ENCODE measurements around the gene CDK11A. TPM values are rescaled to one million over a fixed set of nuclear protein-coding genes. Genes with fewer than 3 reads are reported as not detected.
"Not testable (repeated sequence)": the region's sequence is repeated elsewhere in the genome, so short reads cannot be mapped to it uniquely, and the experiment has no call there.

CDK11A gene
- polyA plus RNA-seq, 1 of the 3 experiments (the other 2 are of a cell fraction): 24.0 TPM

DNA sequence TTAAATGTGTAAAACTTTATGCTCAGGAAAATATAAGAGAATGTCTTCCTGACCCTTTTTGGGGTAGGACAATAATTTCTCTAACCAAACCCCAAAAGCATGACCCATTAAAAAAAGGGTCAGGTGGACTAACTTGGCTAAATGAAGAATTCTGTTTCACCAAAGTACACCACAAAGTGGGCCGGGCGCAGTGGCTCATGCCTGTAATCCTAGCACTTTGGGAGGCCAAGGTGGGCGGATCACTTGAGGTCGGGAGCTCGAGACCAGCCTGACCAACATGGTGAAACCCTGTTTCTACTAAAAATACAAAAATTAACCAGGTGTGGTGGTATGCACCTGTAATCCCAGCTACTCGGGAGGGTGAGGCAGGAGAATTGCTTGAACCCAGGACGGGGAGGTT, 34.6 kb downstream of the CDK11A start:
- H4K20me1 ChIP-seq (ENCODE audit: insufficient read depth): peaks cover 13% of the 10 kb centered on the region; the same call in 1 of the 2 replicates
- H3K4me3 ChIP-seq (ENCODE audit: low read depth in 2 of 2, low read length in 1 of 2); H3F3A ChIP-seq (replicated peaks; ENCODE audit: insufficient read depth); H3K9ac ChIP-seq; H3K27ac ChIP-seq (ENCODE audit: low read depth in 2 of 2, low read length in 1 of 2); H3K4me2 ChIP-seq; H3K36me3 ChIP-seq (replicated peaks in 1 of 2; ENCODE audit: control insufficient read depth in 1 of 2, insufficient read depth in 2 of 2, low read length in 1 of 2); H2AFZ ChIP-seq (ENCODE audit: low read depth); H3K9me3 ChIP-seq; H3K9me2 ChIP-seq; H3K27me3 ChIP-seq (ENCODE audit: insufficient read depth); DNase-seq; CTCF ChIA-PET; H3K4me1 ChIP-seq (ENCODE audit: control insufficient read depth in 1 of 2, insufficient read depth in 2 of 2, low read depth in 1 of 2, low read length in 1 of 2); POLR2A ChIA-PET: not testable (repeated sequence)
- 95% methylated on average over 6 of the region's 7 CpGs for WGBS (ENCODE audit: low lambda C conversion rate)
- peaks cover 48% of the 10 kb centered on the region for H3K79me2 ChIP-seq (ENCODE audit: insufficient read depth)

DNA sequence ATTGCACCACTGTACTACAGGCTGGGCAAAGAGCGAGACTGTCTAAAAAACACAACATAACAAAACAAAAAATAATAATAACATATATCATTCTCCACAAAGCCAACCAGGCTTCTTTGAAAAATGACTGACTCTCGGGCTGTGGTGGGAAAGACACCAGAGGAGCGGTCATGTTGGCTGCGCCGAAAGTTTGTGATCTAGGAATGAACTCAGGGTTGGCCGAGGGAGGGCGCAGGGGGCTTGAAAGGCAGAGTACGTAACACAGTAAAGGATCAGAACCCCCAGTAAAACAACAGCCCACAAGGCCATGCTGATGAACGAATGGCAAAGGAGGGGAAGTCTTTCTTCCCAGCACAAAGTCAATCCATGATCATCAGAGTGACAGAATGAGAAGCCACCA, 36.3 kb downstream of the CDK11A start:
- Histone ChIP-seq H3K9ac (no peak overlapping the region), H3K79me2 (ENCODE audit: insufficient read depth) (peaks cover 64% of the 10 kb centered on the region), H4K20me1 (ENCODE audit: insufficient read depth) (peaks cover 13% of the 10 kb centered on the region; the same call in 1 of the 2 replicates), H3K4me2 (no peak overlapping the region), H3K36me3 (replicated peaks in 1 of 2; ENCODE audit: control insufficient read depth in 1 of 2, insufficient read depth in 2 of 2, low read length in 1 of 2) (no peaks in the 10 kb centered on the region), H3K27me3 (ENCODE audit: insufficient read depth) (no peaks in the 10 kb centered on the region), H3K27ac (ENCODE audit: low read depth in 2 of 2, low read length in 1 of 2) (no peak overlapping the region), H3K4me3 (ENCODE audit: low read depth in 2 of 2, low read length in 1 of 2) (no peak overlapping the region), H2AFZ (ENCODE audit: low read depth) (no peak overlapping the region), H3K9me3 (no peaks in the 10 kb centered on the region), H3F3A (replicated peaks; ENCODE audit: insufficient read depth) (peaks cover 10% of the 10 kb centered on the region), H3K4me1 (ENCODE audit: control insufficient read depth in 1 of 2, insufficient read depth in 2 of 2, low read depth in 1 of 2, low read length in 1 of 2) (0 out of 4 replicates have a peak, but pooled peaks cover 0 to 5% of the 10 kb centered on the region in 2 experiments), H3K9me2 (no peaks in the 10 kb centered on the region)
- CTCF ChIA-PET: no interaction called here
- WGBS (ENCODE audit: low lambda C conversion rate): 92% methylated on average over 9 of the region's 9 CpGs
- DNase-seq: peak; percentile 5
- TF ChIP-seq, protein P1, sequence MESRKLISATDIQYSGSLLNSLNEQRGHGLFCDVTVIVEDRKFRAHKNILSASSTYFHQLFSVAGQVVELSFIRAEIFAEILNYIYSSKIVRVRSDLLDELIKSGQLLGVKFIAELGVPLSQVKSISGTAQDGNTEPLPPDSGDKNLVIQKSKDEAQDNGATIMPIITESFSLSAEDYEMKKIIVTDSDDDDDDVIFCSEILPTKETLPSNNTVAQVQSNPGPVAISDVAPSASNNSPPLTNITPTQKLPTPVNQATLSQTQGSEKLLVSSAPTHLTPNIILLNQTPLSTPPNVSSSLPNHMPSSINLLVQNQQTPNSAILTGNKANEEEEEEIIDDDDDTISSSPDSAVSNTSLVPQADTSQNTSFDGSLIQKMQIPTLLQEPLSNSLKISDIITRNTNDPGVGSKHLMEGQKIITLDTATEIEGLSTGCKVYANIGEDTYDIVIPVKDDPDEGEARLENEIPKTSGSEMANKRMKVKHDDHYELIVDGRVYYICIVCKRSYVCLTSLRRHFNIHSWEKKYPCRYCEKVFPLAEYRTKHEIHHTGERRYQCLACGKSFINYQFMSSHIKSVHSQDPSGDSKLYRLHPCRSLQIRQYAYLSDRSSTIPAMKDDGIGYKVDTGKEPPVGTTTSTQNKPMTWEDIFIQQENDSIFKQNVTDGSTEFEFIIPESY (IDR thresholded peaks at IDR 0.05; ENCODE audit: borderline replicate concordance, low read depth): no peak
- TF ChIP-seq SMC3 (IDR thresholded peaks at IDR 0.05; ENCODE audit: low read depth, low read length) (no peak), NFIC (IDR thresholded peaks at IDR 0.05; ENCODE audit: borderline replicate concordance) (no peak), FOSL2 (IDR thresholded peaks at IDR 0.05; ENCODE audit: borderline replicate concordance, low read depth) (no peak), CHD2 (IDR thresholded peaks at IDR 0.05; ENCODE audit: low read length, partially characterized antibody) (no peak), EP300 (IDR thresholded peaks at IDR 0.05; ENCODE audit: borderline replicate concordance in 1 of 2, low read depth in 1 of 2, low read length in 1 of 2) (no peak), MXI1 (IDR thresholded peaks at IDR 0.05; ENCODE audit: low read depth, low read length) (no peak), EZH2phosphoT487 (IDR thresholded peaks at IDR 0.05; ENCODE audit: borderline replicate concordance, low read depth) (no peak), ELF1 (IDR thresholded peaks at IDR 0.05) (no peak), FOXM1 (IDR thresholded peaks at IDR 0.05; ENCODE audit: low read depth) (no peak), TEAD4 (IDR thresholded peaks at IDR 0.05; ENCODE audit: borderline replicate concordance, insufficient read depth) (no peak), TCF12 (IDR thresholded peaks at IDR 0.05) (no peak), RCOR1 (IDR thresholded peaks at IDR 0.05; ENCODE audit: low read length) (no peak), RFX5 (IDR thresholded peaks at IDR 0.05; ENCODE audit: low read length) (no peak), JUND (IDR thresholded peaks at IDR 0.05) (no peak)
- TF ChIP-seq, protein P2, sequence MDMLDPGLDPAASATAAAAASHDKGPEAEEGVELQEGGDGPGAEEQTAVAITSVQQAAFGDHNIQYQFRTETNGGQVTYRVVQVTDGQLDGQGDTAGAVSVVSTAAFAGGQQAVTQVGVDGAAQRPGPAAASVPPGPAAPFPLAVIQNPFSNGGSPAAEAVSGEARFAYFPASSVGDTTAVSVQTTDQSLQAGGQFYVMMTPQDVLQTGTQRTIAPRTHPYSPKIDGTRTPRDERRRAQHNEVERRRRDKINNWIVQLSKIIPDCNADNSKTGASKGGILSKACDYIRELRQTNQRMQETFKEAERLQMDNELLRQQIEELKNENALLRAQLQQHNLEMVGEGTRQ (IDR thresholded peaks at IDR 0.05; ENCODE audit: borderline replicate concordance, low read depth, low read length): no peak
- TF ChIP-seq, protein P3, sequence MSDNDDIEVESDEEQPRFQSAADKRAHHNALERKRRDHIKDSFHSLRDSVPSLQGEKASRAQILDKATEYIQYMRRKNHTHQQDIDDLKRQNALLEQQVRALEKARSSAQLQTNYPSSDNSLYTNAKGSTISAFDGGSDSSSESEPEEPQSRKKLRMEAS (IDR thresholded peaks at IDR 0.05; ENCODE audit: low read depth): no peak
- TF ChIP-seq, protein P4, sequence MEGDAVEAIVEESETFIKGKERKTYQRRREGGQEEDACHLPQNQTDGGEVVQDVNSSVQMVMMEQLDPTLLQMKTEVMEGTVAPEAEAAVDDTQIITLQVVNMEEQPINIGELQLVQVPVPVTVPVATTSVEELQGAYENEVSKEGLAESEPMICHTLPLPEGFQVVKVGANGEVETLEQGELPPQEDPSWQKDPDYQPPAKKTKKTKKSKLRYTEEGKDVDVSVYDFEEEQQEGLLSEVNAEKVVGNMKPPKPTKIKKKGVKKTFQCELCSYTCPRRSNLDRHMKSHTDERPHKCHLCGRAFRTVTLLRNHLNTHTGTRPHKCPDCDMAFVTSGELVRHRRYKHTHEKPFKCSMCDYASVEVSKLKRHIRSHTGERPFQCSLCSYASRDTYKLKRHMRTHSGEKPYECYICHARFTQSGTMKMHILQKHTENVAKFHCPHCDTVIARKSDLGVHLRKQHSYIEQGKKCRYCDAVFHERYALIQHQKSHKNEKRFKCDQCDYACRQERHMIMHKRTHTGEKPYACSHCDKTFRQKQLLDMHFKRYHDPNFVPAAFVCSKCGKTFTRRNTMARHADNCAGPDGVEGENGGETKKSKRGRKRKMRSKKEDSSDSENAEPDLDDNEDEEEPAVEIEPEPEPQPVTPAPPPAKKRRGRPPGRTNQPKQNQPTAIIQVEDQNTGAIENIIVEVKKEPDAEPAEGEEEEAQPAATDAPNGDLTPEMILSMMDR (IDR thresholded peaks at IDR 0.05): no peak
- POLR2A ChIA-PET: no interaction called here

Measured in SK-N-SH (cell line).